Rectal smooth muscle tissue (tissue), 1 donor: ENCODE results near the gene PTCSC3.

ENCODE experiments used
- H3K27ac ChIP-seq: one replicate; pipeline ENCODE4 v1.7.0; 2013; ENCODE audit warnings: low read depth, low read length, inconsistent platforms
- H3K27me3 ChIP-seq: one replicate; pipeline ENCODE4 v1.7.0; 2013; ENCODE audit warnings: low read length; ENCODE audit not compliant: control insufficient read depth, insufficient read depth
- H3K36me3 ChIP-seq: one replicate; pipeline ENCODE4 v1.7.0; 2013; ENCODE audit warnings: low read length; ENCODE audit not compliant: control insufficient read depth, insufficient read depth
- H3K4me1 ChIP-seq: one replicate; pipeline ENCODE4 v1.7.0; 2013; ENCODE audit warnings: low read length; ENCODE audit not compliant: control insufficient read depth, insufficient read depth
- H3K4me3 ChIP-seq: one replicate; pipeline ENCODE4 v1.7.0; 2013; ENCODE audit warnings: low read length
- H3K9ac ChIP-seq: one replicate; pipeline ENCODE4 v1.7.0; 2013; ENCODE audit warnings: low read length

Gene PTCSC3

GRCh38 chr14:36208690-36209278 is 32.3 kb upstream of the PTCSC3 start:
- no peaks in the 10 kb centered on the region for H3K27me3 ChIP-seq
- no peak overlapping the region for H3K27ac ChIP-seq
- H3K9ac ChIP-seq, result no peak overlapping the region
- no peaks in the 10 kb centered on the region for H3K36me3 ChIP-seq
- H3K4me3 ChIP-seq, result no peak overlapping the region
- H3K4me1 ChIP-seq, result no peaks in the 10 kb centered on the region

- no peaks in the 10 kb centered on the region for H3K4me1 ChIP-seq
- no peak overlapping the region for H3K4me3 ChIP-seq
- no peaks in the 10 kb centered on the region for H3K36me3 ChIP-seq
- H3K27ac ChIP-seq, result no peak overlapping the region
- no peaks in the 10 kb centered on the region for H3K27me3 ChIP-seq
- H3K9ac ChIP-seq, result no peak overlapping the region
Measured at GRCh38 chr14:36207500-36207899, 31.0 kb upstream of the PTCSC3 start.

- Histone ChIP-seq H3K27me3 (no peaks in the 10 kb centered on the region), H3K36me3 (no peaks in the 10 kb centered on the region), H3K4me1 (no peaks in the 10 kb centered on the region), H3K27ac (no peak overlapping the region), H3K4me3 (no peak overlapping the region), H3K9ac (no peak overlapping the region)
Measured at GRCh38 chr14:36204461-36205073, 28.0 kb upstream of the PTCSC3 start.

- no peaks in the 10 kb centered on the region for H3K4me1 ChIP-seq
- H3K9ac ChIP-seq, result no peak overlapping the region
- no peak overlapping the region for H3K27ac ChIP-seq
- H3K27me3 ChIP-seq, result no peaks in the 10 kb centered on the region
- no peaks in the 10 kb centered on the region for H3K36me3 ChIP-seq
- no peak overlapping the region for H3K4me3 ChIP-seq
Measured at GRCh38 chr14:36198378-36198777, 21.9 kb upstream of the PTCSC3 start.

- Histone ChIP-seq H3K9ac (no peak overlapping the region), H3K27ac (no peak overlapping the region), H3K36me3 (no peaks in the 10 kb centered on the region), H3K27me3 (no peaks in the 10 kb centered on the region), H3K4me1 (no peaks in the 10 kb centered on the region), H3K4me3 (no peak overlapping the region)
Measured at GRCh38 chr14:36194663-36195062, 18.1 kb upstream of the PTCSC3 start.

- Histone ChIP-seq H3K36me3 (no peaks in the 10 kb centered on the region), H3K9ac (no peak overlapping the region), H3K4me1 (no peaks in the 10 kb centered on the region), H3K27me3 (no peaks in the 10 kb centered on the region), H3K4me3 (no peak overlapping the region), H3K27ac (no peak overlapping the region)
Measured at GRCh38 chr14:36192530-36192929, 16.0 kb upstream of the PTCSC3 start.

- Histone ChIP-seq H3K27ac (no peak overlapping the region), H3K4me1 (no peaks in the 10 kb centered on the region), H3K4me3 (no peak overlapping the region), H3K27me3 (no peaks in the 10 kb centered on the region), H3K9ac (no peak overlapping the region), H3K36me3 (no peaks in the 10 kb centered on the region)
Measured at GRCh38 chr14:36183402-36183801, 6.9 kb upstream of the PTCSC3 start.

- Histone ChIP-seq H3K36me3 (no peaks in the 10 kb centered on the region), H3K4me1 (no peaks in the 10 kb centered on the region), H3K9ac (no peak overlapping the region), H3K4me3 (no peak overlapping the region), H3K27me3 (no peaks in the 10 kb centered on the region), H3K27ac (no peak overlapping the region)
Measured at GRCh38 chr14:36181417-36181816, 4.9 kb upstream of the PTCSC3 start.

- Histone ChIP-seq H3K36me3 (no peaks in the 10 kb centered on the region), H3K9ac (no peak overlapping the region), H3K27me3 (no peaks in the 10 kb centered on the region), H3K4me3 (no peak overlapping the region), H3K4me1 (no peaks in the 10 kb centered on the region), H3K27ac (no peak overlapping the region)
Measured at GRCh38 chr14:36177489-36177888, 967 bp upstream of the PTCSC3 start.

GRCh38 chr14:36174767-36175424 is 1.6 kb downstream of the PTCSC3 start:
- Histone ChIP-seq H3K27ac (no peak overlapping the region), H3K9ac (no peak overlapping the region), H3K4me3 (no peak overlapping the region), H3K36me3 (no peaks in the 10 kb centered on the region), H3K4me1 (no peaks in the 10 kb centered on the region), H3K27me3 (no peaks in the 10 kb centered on the region)

- Histone ChIP-seq H3K36me3 (no peaks in the 10 kb centered on the region), H3K27me3 (no peaks in the 10 kb centered on the region), H3K9ac (no peak overlapping the region), H3K4me3 (no peak overlapping the region), H3K4me1 (no peaks in the 10 kb centered on the region), H3K27ac (no peak overlapping the region)
Measured at GRCh38 chr14:36173161-36173560, 3.4 kb downstream of the PTCSC3 start.

- Histone ChIP-seq H3K4me3 (no peak overlapping the region), H3K27ac (no peak overlapping the region), H3K4me1 (no peaks in the 10 kb centered on the region), H3K36me3 (no peaks in the 10 kb centered on the region), H3K27me3 (no peaks in the 10 kb centered on the region), H3K9ac (no peak overlapping the region)
Measured at GRCh38 chr14:36171607-36172006, 4.9 kb downstream of the PTCSC3 start.

GRCh38 chr14:36167431-36167830 is 9.1 kb downstream of the PTCSC3 start:
- Histone ChIP-seq H3K4me1 (no peaks in the 10 kb centered on the region), H3K27me3 (no peaks in the 10 kb centered on the region), H3K27ac (no peak overlapping the region), H3K9ac (no peak overlapping the region), H3K4me3 (no peak overlapping the region), H3K36me3 (no peaks in the 10 kb centered on the region)
